Prostate gland (tissue), 2 donors: Measurements from ENCODE around the gene ABHD5.

ENCODE experiments used
- CTCF ChIP-seq, 4 experiments: fragments of 200-600 bp in 2 of 4; fragments of 450-650 bp in 2 of 4; sonication (generic) in 2 of 4; IDR thresholded peaks; 1 replicate in 3 of 4; 2 replicates in 1 of 4; pipeline ENCODE4 v1.5.1; 2016 to 2019; ENCODE audit warnings: antibody characterized with exemption in 4 of 4, mild to moderate bottlenecking in 2 of 4, moderate library complexity in 2 of 4
- POLR2AphosphoS5 ChIP-seq: sonication (generic); formaldehyde crosslinking; IDR thresholded peaks from one replicate; pipeline ENCODE4 v1.6.1; 2017; ENCODE audit warnings: antibody characterized with exemption

- TF ChIP-seq CTCF (IDR thresholded peaks at IDR 0.05), result no peak
- no peak for TF ChIP-seq POLR2AphosphoS5
Measured at GRCh38 chr3:43734685-43735084, 43.9 kb downstream of the ABHD5 start.
